Heart left ventricle (tissue), 16 donors: Measurements from ENCODE around the gene CNTNAP5. TPM values are rescaled to one million over a fixed set of nuclear protein-coding genes. Genes with fewer than 3 reads are reported as not detected.

Experiments
- ATAC-seq, 4 donors: fragments of 200-7000 bp; cut with Tn5 transposase; one replicate each; pipeline ENCODE4 v1.9.1; 2020 to 2022; ENCODE audit warnings: moderate library complexity in 4 of 4, mild to moderate bottlenecking in 3 of 4, moderate number of reproducible peaks in 1 of 4
- DNase-seq, 5 donors: peaks; one replicate each; pipeline ENCODE4 v3.0.0-alpha.2; 2020
- H3K27ac ChIP-seq, 12 donors: fragments of 200-600 bp; sonication (generic) in 4 of 12; one replicate each; pipeline versions ENCODE4 v1.5.0 to v1.8.0; 2016 to 2022; ENCODE audit warnings: mild to moderate bottlenecking in 2 of 12
- H3K27me3 ChIP-seq, 9 donors: fragments of 200-600 bp; sonication (generic) in 2 of 9; one replicate each; pipeline versions ENCODE4 v1.5.1 to v1.8.0; 2016 to 2022; ENCODE audit warnings: mild to moderate bottlenecking in 3 of 9
- H3K36me3 ChIP-seq, 9 donors: fragments of 200-600 bp; sonication (generic) in 2 of 9; one replicate each; pipeline versions ENCODE4 v1.5.0 to v1.8.0; 2018 to 2022; ENCODE audit warnings: mild to moderate bottlenecking in 2 of 9
- H3K4me1 ChIP-seq, 12 donors: fragments of 200-600 bp; sonication (generic) in 4 of 12; one replicate each; pipeline versions ENCODE4 v1.5.0 to v1.8.0; 2016 to 2022; ENCODE audit warnings: mild to moderate bottlenecking in 3 of 12
- H3K4me3 ChIP-seq, 12 donors: fragments of 200-600 bp; sonication (generic) in 4 of 12; one replicate each; pipeline versions ENCODE4 v1.5.0 to v1.8.0; 2017 to 2022; ENCODE audit warnings: mild to moderate bottlenecking in 9 of 12, moderate library complexity in 4 of 12
- H3K9me3 ChIP-seq, 12 donors: fragments of 200-600 bp; sonication (generic) in 4 of 12; one replicate each; pipeline versions ENCODE4 v1.5.0 to v1.8.0; 2016 to 2022; ENCODE audit warnings: mild to moderate bottlenecking in 1 of 12
- CTCF ChIP-seq, 12 donors: fragments of 200-600 bp; sonication (generic) in 4 of 12; IDR thresholded peaks; one replicate each; pipeline versions ENCODE4 v1.5.0 to v1.8.0; 2018 to 2022; ENCODE audit warnings: antibody characterized with exemption in 12 of 12, mild to moderate bottlenecking in 5 of 12
- POLR2A ChIP-seq, 2 donors: fragments of 450-650 bp; IDR thresholded peaks; one replicate each; pipeline ENCODE4 v1.6.1; 2017; ENCODE audit warnings: antibody characterized with exemption in 2 of 2, mild to moderate bottlenecking in 2 of 2, moderate library complexity in 2 of 2
- WGBS, 4 donors: extraction: QIAGEN DNeasy Blood & Tissue Kit in 2 of 4; methylation state at CpG; one replicate each; pipeline versions ENCODE4 v1.1.5 to v1.1.7; 2013 to 2018; 5-methylcytosine and 5-hydroxymethylcytosine counted together
- intact Hi-C, 10 donors: fragments of 100-400 bp; cut with DNase I; formaldehyde crosslinking; loops; one replicate each; pipeline versions ENCODE4 v1.11.1 to v1.14.2; 2022
- polyA plus RNA-seq, 2 donors: library from polyadenylated mRNA; stranded (reverse); fragments of 200-250 nt; gene quantifications; one replicate each; pipeline ENCODE4 v1.2.3, GENCODE V29; 2013
- total RNA-seq, 9 donors: library from RNA; depleted of rRNA in 2 of 9; stranded (reverse); fragments of >200 nt in 2 of 9; fragmentation: NEBNext Ultra II Directional in 3 of 9; extraction: Animal tissue kit (Norgen Biotek cat#: 25700) in 3 of 9; gene quantifications; one replicate each; pipeline versions ENCODE4 v1.1.0 to v1.2.4, GENCODE V29; 2016 to 2023
- donor health status: ischemic (EF 13 %, LVEDD 7.1; RV severe dilation, severe dysfunction).
- donor health status: healthy with polysubstance abuse.
- donor health status: DM: no; HTN: yes; CAD: no.
- donor health status: DM: no; HTN: no; CAD: no.
- donor health status: ischemic (EF 25% LVEDD 6.9; RV normal size, moderate dysfunction).
- donor health status: ischemic (EF 25% LVEDD 5.7; RV mildly dilated, moderate dysfunction).
- donor health status: healthy.
- donor health status: DM: yes; HTN: yes; CAD: no.
- donor health status: ischemic (EF 35%, LVEDD 5.7; RV mildly dilated, moderate dysfunction).
- donor health status: nonischemic (EF 11% LVEDD 7.7; RV severe dilation, severe dysfunction).
- donor health status: DM: yes; HTN: yes; CAD: no.
- donor health status: PGD.
- donor health status: ischemic (EF 29% LVEDD 5.4; RV normal size, mild dysfunction).
- donor health status: nonischemic (EF 23%, LVEDD 6.1; RV moderate dilation, normal function).

CNTNAP5 gene
- total and polyA plus RNA-seq, 11 donors = not detected

- intact Hi-C loops = no loop called here
- H3K4me3 ChIP-seq = no peak overlapping the region
- no peaks in the 10 kb centered on the region for H3K9me3 ChIP-seq
- ATAC-seq = no peak
- TF ChIP-seq CTCF (IDR thresholded peaks at IDR 0.05) (no peak), POLR2A (IDR thresholded peaks at IDR 0.05) (no peak)
- no peaks in the 10 kb centered on the region for H3K4me1 ChIP-seq
- no peaks in the 10 kb centered on the region for H3K36me3 ChIP-seq
- H3K27ac ChIP-seq = no peak overlapping the region
- H3K27me3 ChIP-seq = no peaks in the 10 kb centered on the region
- no peak for DNase-seq
- 85 to 91% (median 88%) methylated on average over 4 of the region's 4 CpGs for WGBS, 4 donors
Measured at GRCh38 chr2:124879640-124880039, 854.6 kb downstream of the CNTNAP5 start.

GRCh38 chr2:124880995-124881394 is 855.9 kb downstream of the CNTNAP5 start:
- intact Hi-C loops = no loop called here
- H3K4me1 ChIP-seq = no peaks in the 10 kb centered on the region
- no peak overlapping the region for H3K27ac ChIP-seq
- H3K36me3 ChIP-seq = no peaks in the 10 kb centered on the region
- no peak overlapping the region for H3K4me3 ChIP-seq
- WGBS, 4 donors = 15 to 23% (median 18%) methylated on average over 2 of the region's 2 CpGs
- H3K9me3 ChIP-seq = no peaks in the 10 kb centered on the region
- H3K27me3 ChIP-seq = no peaks in the 10 kb centered on the region
- no peak for TF ChIP-seq CTCF (IDR thresholded peaks at IDR 0.05)
- no peak for TF ChIP-seq POLR2A (IDR thresholded peaks at IDR 0.05)
- DNase-seq = no peak
- no peak for ATAC-seq

GRCh38 chr2:124882423-124882822 is 857.3 kb downstream of the CNTNAP5 start:
- 62 to 65% (median 65%) methylated on average over 3 of the region's 3 CpGs for WGBS, 4 donors

GRCh38 chr2:124883595-124883994 is 858.5 kb downstream of the CNTNAP5 start:
- no peaks in the 10 kb centered on the region for H3K4me1 ChIP-seq
- H3K9me3 ChIP-seq = no peaks in the 10 kb centered on the region
- H3K36me3 ChIP-seq = no peaks in the 10 kb centered on the region
- intact Hi-C loops = no loop called here
- H3K27ac ChIP-seq = no peak overlapping the region
- no peak for DNase-seq
- TF ChIP-seq CTCF (IDR thresholded peaks at IDR 0.05) = no peak
- WGBS, 4 donors = 92 to 98% (median 94%) methylated on average over 5 of the region's 5 CpGs
- no peak for ATAC-seq
- H3K4me3 ChIP-seq = no peak overlapping the region
- no peaks in the 10 kb centered on the region for H3K27me3 ChIP-seq

More at GRCh38 chr2:124882423-124882822, 857.3 kb downstream of the CNTNAP5 start:
- H3K4me1 ChIP-seq = no peaks in the 10 kb centered on the region
- no peak overlapping the region for H3K4me3 ChIP-seq
- H3K27ac ChIP-seq = no peak overlapping the region
- H3K27me3 ChIP-seq = no peaks in the 10 kb centered on the region
- no peak for TF ChIP-seq CTCF (IDR thresholded peaks at IDR 0.05)
- no peak for TF ChIP-seq POLR2A (IDR thresholded peaks at IDR 0.05)
- ATAC-seq = no peak
- H3K36me3 ChIP-seq = no peaks in the 10 kb centered on the region
- DNase-seq = no peak
- no peaks in the 10 kb centered on the region for H3K9me3 ChIP-seq
- intact Hi-C loops = no loop called here
